Ureter (tissue), 1 donor: Measurements from ENCODE around the gene DENND4B. TPM values are rescaled to one million over a fixed set of nuclear protein-coding genes. Genes with fewer than 3 reads are reported as not detected.

ENCODE experiments used
- DNase-seq: peaks from one replicate; pipeline ENCODE4 v3.0.0-alpha.2; 2020; ENCODE audit warnings: low spot score
- total RNA-seq: library from RNA; stranded (reverse); gene quantifications from one replicate; pipeline ENCODE4 v1.2.4, GENCODE V29; 2023
- donor health status: DM: yes; HTN: yes; CAD: no.

The DENND4B gene
- total RNA-seq, 1 donor from 2014 or later = 69.4 TPM

GRCh38 chr1:153945131-153945794 lies 1.3 kb downstream of the DENND4B start:
- peak; percentile 68 for DNase-seq

- DNase-seq = no peak
These were observed 1.7 kb downstream of the DENND4B start for GRCh38 chr1:153944827-153945117.

GRCh38 chr1:153944005-153944826 lies 2.3 kb downstream of the DENND4B start:
- DNase-seq = no peak

GRCh38 chr1:153942766-153943549 lies 3.6 kb downstream of the DENND4B start:
- DNase-seq = no peak

- no peak for DNase-seq
These were observed 4.4 kb downstream of the DENND4B start for GRCh38 chr1:153941826-153942725.

- DNase-seq = no peak
These were observed 5.8 kb downstream of the DENND4B start for GRCh38 chr1:153940756-153941155.

- DNase-seq = no peak
These were observed 7.0 kb downstream of the DENND4B start for GRCh38 chr1:153939476-153939875.

GRCh38 chr1:153938996-153939395 lies 7.5 kb downstream of the DENND4B start:
- DNase-seq = no peak

GRCh38 chr1:153937331-153937730 lies 9.2 kb downstream of the DENND4B start:
- DNase-seq = no peak

- no peak for DNase-seq
These were observed 10.3 kb downstream of the DENND4B start for GRCh38 chr1:153936011-153936802.

- no peak for DNase-seq
These were observed 11.8 kb downstream of the DENND4B start for GRCh38 chr1:153934746-153935145.

GRCh38 chr1:153933955-153934354 lies 12.6 kb downstream of the DENND4B start:
- no peak for DNase-seq

GRCh38 chr1:153933430-153933829 lies 13.1 kb downstream of the DENND4B start:
- DNase-seq = no peak

GRCh38 chr1:153932156-153933131 lies 14.1 kb downstream of the DENND4B start:
- no peak for DNase-seq

GRCh38 chr1:153929981-153930948 lies 16.3 kb downstream of the DENND4B start:
- DNase-seq = no peak

GRCh38 chr1:153929426-153929825 lies 17.1 kb downstream of the DENND4B start:
- DNase-seq = no peak

- DNase-seq = no peak
These were observed 17.7 kb downstream of the DENND4B start for GRCh38 chr1:153928791-153929341.

- no peak for DNase-seq
These were observed 18.3 kb downstream of the DENND4B start for GRCh38 chr1:153928245-153928644.
